Measurements from ENCODE around the gene COQ8B.
"Not testable (repeated sequence)": the region's sequence is repeated elsewhere in the genome, so short reads cannot be mapped to it uniquely, and the experiment has no call there.

The COQ8B gene

GRCh38 chr19:40741527-40742390 is 25.1 kb upstream of the COQ8B start:
- no peak for DNase-seq

DNA sequence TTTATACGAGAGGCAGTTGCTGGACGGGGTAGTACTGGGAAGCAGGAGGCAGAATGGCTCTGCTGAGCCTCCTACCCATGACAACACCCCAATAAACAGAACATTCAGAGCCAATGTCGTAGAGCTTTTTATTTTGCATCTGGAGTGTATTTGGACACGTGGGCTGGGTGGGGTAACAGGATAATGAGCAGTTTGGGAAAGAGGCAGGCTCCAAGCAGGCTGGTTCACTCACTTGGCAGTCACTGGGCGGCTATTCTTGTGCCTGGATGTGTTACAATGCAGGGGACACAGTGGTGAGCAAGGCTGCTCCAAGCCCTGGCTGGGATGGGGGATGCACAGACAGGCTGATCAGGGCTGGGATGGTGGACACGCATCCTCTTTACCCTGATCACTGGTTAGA is 24.1 kb upstream of the COQ8B start:
- DNase-seq, result no peak

- no peak for DNase-seq
Observed at GRCh38 chr19:40739871-40740703, 23.4 kb upstream of the COQ8B start.

GRCh38 chr19:40739030-40739839 is 22.5 kb upstream of the COQ8B start:
- DNase-seq, result no peak

GRCh38 chr19:40737102-40737644 is 20.5 kb upstream of the COQ8B start:
- DNase-seq, result no peak

DNA sequence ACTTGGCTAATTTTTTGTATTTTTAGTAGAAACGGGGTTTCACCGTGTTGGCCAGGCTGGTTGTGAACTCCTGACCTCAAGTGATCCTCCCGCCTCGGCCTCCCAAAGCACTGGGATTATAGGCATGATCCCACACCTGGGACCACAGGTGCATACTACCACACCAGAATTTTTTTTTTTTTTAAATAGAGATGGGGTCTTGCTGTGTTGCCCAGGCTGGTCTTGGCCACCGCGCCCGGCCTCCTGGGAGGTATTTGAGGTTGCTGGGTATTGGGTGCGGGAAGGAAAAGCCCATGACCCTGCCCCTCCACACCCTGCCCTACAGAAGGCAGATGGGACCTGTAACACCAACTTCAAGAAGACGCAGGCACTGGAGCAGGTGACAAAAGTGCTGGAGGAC is 20.0 kb upstream of the COQ8B start:
- no peak for DNase-seq

DNA sequence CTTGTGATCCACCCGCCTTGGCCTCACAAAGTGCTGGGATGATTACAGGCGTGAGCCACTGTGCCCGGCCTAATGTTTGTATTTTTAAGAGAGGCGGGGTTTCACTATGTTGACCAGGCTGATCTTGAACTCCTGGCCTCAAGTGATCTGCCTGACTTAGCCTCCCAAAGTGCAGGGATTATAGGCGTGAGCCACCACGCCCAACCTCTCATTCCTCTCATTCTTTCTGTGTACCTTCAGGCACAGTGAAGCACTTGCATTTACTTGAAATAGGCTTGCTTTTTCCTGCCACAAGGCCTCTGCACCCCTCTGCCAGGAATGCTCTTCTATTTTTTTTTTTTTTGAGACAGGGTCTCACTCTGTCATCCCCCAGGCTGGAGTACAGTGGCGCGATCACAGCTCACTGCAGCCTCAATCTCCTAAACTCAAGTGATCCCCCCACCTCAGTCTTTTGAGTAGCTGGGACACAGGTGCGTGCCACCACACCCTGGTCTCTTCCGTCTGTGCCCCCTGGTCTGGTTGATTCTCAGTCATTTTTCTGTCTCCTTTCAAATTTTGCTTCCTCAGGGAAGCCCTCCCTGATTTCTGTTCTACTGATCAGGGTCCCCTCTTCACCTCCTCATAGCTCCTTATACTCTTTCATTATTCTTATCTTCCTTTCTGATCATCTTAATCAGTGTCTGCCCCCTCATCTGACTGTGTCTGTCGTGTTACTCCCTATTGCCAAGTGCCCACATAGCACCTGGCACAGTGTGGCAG is 18.5 kb upstream of the COQ8B start:
- no peak for DNase-seq

GRCh38 chr19:40733149-40733548 is 16.5 kb upstream of the COQ8B start:
- no peak for DNase-seq

DNA sequence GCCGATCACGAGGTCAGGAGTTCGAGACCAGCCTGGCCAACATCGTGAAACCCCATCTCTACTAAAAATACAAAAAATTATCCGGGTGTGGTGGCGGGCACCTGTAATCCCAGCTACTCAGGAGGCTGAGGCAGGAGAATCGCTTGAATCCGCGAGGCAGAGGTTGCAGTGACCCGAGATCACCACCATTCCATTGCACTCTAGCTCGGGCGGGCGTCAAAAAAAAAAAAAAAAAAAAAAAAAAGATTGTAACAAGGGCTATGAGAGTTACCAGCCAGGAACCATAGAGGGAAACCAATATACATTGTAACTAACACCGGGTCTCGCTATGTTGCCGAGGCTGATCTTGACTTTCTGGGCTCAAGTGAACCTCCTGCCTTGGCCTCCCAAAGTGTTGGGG is 15.6 kb upstream of the COQ8B start:
- not testable (repeated sequence) for DNase-seq

- DNase-seq, result not testable (repeated sequence)
Observed at GRCh38 chr19:40730065-40730464, 13.4 kb upstream of the COQ8B start.

DNA sequence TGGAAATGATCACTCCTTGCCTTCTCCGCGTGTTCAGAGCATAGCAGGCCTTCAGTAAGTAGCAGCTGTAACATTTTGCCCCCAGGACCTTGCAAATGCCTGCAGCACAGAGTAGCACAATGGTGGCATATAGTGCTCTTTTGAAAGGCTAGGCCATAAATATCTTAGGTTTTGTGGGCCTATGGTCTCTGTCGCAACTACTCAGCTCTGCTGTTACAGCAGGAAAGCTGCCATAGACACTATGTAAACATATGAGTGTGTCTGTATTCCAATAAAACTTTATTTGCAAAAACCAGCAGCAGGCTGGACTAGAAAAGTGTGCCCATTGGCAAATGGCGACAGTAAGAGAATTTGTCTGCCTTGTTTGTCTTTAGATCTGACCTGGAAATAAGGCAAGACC is 9.6 kb upstream of the COQ8B start:
- DNase-seq, result no peak

DNA sequence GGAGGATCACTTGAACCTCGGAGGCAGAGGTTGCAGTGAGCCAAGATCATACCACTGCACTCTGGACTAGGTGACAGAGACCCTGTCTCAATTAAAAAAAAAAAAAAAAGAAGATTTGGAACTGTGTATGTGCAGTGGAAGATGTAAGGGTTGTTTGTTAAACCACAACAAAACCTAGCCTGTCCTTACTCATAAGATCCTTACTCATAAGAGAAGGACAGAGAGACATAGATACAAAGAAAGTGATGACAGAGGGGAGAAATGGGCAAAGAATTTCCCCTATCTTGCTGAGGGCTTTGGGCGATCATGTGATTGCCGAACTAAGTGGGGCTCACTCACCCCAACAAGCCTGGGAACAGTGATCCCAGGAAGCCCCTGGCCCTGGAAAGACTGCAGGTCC is 8.2 kb upstream of the COQ8B start:
- no peak for DNase-seq

- no peak for DNase-seq
Observed at GRCh38 chr19:40724315-40724714, 7.6 kb upstream of the COQ8B start.

DNA sequence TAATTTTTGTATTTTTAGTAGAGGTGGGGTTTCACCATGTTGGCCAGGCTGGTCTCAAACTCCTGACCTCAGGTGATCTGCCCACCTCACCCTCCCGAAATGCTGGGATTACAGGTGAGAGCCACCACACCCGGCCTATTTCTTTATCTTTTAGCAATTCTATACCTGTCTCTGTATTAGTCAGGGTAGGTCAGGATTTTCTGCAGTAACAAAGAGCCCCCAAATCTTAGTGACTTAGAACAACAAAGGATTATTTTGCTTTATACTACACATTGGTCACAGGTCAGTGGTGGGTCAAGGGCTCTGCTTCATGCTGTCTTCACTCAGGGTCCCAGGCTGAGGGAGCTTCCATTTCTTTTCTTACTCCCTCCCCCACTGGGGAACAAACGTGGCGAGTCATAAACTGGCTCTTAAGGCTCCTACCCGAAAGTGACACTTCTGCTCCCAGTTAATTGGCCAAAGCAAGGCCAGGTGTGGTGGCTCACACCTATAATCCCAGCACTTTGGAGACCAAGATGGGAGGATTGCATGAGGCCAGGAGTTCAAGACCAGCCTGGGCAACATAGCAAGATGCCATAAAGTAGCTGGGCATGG is 7.1 kb upstream of the COQ8B start:
- DNase-seq, result no peak

GRCh38 chr19:40721936-40722661 is 5.4 kb upstream of the COQ8B start:
- no peak for DNase-seq

DNA sequence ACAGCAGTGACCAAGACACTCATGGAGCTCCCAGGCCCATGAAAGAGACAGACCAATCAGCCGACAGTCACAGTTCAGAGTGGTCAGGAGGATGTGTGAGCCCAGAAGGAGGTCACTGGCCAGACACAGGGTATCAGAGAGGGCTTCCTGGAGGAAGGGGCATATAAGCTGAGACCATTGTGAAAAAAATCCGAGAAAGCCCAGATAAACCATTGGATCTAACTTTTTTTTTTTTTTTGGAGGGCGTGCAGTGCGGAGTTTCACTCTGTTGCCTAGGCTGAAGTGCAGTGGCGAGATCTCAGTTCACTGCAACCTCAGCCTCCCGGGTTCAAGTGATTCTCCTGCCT is 4.4 kb upstream of the COQ8B start:
- DNase-seq, result no peak

GRCh38 chr19:40719414-40719894 is 2.8 kb upstream of the COQ8B start:
- no peak for DNase-seq

DNA sequence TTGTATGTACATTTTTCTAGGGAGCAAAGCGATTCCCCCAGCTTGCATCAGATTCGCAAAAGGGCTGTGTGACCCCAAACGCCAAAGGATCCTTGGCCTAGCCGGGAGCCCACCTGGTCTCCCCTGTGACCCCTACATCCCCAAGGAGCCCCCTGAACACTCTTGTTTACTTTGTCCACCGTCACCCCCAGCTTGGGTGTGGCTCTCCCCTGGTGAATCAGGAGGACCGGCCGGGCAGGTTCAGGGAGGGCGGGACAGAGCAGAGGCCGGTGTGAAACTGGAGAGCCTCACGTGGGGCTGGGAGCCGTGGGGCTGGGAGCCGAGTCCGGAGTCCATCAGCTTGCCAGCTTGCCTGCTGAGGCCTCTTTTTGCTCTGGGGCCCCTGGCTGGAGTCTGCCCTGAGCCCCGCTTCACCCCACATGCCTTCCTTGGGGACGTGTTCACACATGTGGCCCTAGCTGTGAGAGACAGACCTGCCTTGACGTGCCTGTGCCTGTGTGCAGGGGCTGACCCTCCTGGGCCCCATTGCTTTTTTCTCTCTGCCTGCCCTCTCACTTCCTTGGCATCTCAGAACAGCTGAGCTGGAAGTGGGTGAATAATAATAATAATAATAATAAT is 2.2 kb upstream of the COQ8B start:
- no peak for DNase-seq

GRCh38 chr19:40717880-40718773 is 1.4 kb upstream of the COQ8B start:
- DNase-seq, result no peak
